Heart left ventricle (tissue), 16 donors: ENCODE results near the gene NNMT. TPM values are rescaled to one million over a fixed set of nuclear protein-coding genes. Genes with fewer than 3 reads are reported as not detected.
A peak's percentile ranks its signal among the peaks of the same experiment; 100 is the strongest.

Experiments used
- ATAC-seq, 4 donors: fragments of 200-7000 bp; cut with Tn5 transposase; one replicate each; pipeline ENCODE4 v1.9.1; 2020 to 2022; ENCODE audit warnings: moderate library complexity in 4 of 4, mild to moderate bottlenecking in 3 of 4, moderate number of reproducible peaks in 1 of 4
- DNase-seq, 5 donors: peaks; one replicate each; pipeline ENCODE4 v3.0.0-alpha.2; 2020
- H3K27ac ChIP-seq, 12 donors: fragments of 200-600 bp; sonication (generic) in 4 of 12; one replicate each; pipeline versions ENCODE4 v1.5.0 to v1.8.0; 2016 to 2022; ENCODE audit warnings: mild to moderate bottlenecking in 2 of 12
- H3K27me3 ChIP-seq, 9 donors: fragments of 200-600 bp; sonication (generic) in 2 of 9; one replicate each; pipeline versions ENCODE4 v1.5.1 to v1.8.0; 2016 to 2022; ENCODE audit warnings: mild to moderate bottlenecking in 3 of 9
- H3K36me3 ChIP-seq, 9 donors: fragments of 200-600 bp; sonication (generic) in 2 of 9; one replicate each; pipeline versions ENCODE4 v1.5.0 to v1.8.0; 2018 to 2022; ENCODE audit warnings: mild to moderate bottlenecking in 2 of 9
- H3K4me1 ChIP-seq, 12 donors: fragments of 200-600 bp; sonication (generic) in 4 of 12; one replicate each; pipeline versions ENCODE4 v1.5.0 to v1.8.0; 2016 to 2022; ENCODE audit warnings: mild to moderate bottlenecking in 3 of 12
- H3K4me3 ChIP-seq, 12 donors: fragments of 200-600 bp; sonication (generic) in 4 of 12; one replicate each; pipeline versions ENCODE4 v1.5.0 to v1.8.0; 2017 to 2022; ENCODE audit warnings: mild to moderate bottlenecking in 9 of 12, moderate library complexity in 4 of 12
- H3K9me3 ChIP-seq, 12 donors: fragments of 200-600 bp; sonication (generic) in 4 of 12; one replicate each; pipeline versions ENCODE4 v1.5.0 to v1.8.0; 2016 to 2022; ENCODE audit warnings: mild to moderate bottlenecking in 1 of 12
- CTCF ChIP-seq, 12 donors: fragments of 200-600 bp; sonication (generic) in 4 of 12; IDR thresholded peaks; one replicate each; pipeline versions ENCODE4 v1.5.0 to v1.8.0; 2018 to 2022; ENCODE audit warnings: antibody characterized with exemption in 12 of 12, mild to moderate bottlenecking in 5 of 12
- POLR2A ChIP-seq, 2 donors: fragments of 450-650 bp; IDR thresholded peaks; one replicate each; pipeline ENCODE4 v1.6.1; 2017; ENCODE audit warnings: antibody characterized with exemption in 2 of 2, mild to moderate bottlenecking in 2 of 2, moderate library complexity in 2 of 2
- WGBS, 4 donors: extraction: QIAGEN DNeasy Blood & Tissue Kit in 2 of 4; methylation state at CpG; one replicate each; pipeline versions ENCODE4 v1.1.5 to v1.1.7; 2013 to 2018; 5-methylcytosine and 5-hydroxymethylcytosine counted together
- intact Hi-C, 10 donors: fragments of 100-400 bp; cut with DNase I; formaldehyde crosslinking; loops; one replicate each; pipeline versions ENCODE4 v1.11.1 to v1.14.2; 2022
- polyA plus RNA-seq, 2 donors: library from polyadenylated mRNA; stranded (reverse); fragments of 200-250 nt; gene quantifications; one replicate each; pipeline ENCODE4 v1.2.3, GENCODE V29; 2013
- total RNA-seq, 9 donors: library from RNA; depleted of rRNA in 2 of 9; stranded (reverse); fragments of >200 nt in 2 of 9; fragmentation: NEBNext Ultra II Directional in 3 of 9; extraction: Animal tissue kit (Norgen Biotek cat#: 25700) in 3 of 9; gene quantifications; one replicate each; pipeline versions ENCODE4 v1.1.0 to v1.2.4, GENCODE V29; 2016 to 2023
- donor health status: ischemic (EF 13 %, LVEDD 7.1; RV severe dilation, severe dysfunction).
- donor health status: healthy with polysubstance abuse.
- donor health status: DM: no; HTN: yes; CAD: no.
- donor health status: DM: no; HTN: no; CAD: no.
- donor health status: ischemic (EF 25% LVEDD 6.9; RV normal size, moderate dysfunction).
- donor health status: ischemic (EF 25% LVEDD 5.7; RV mildly dilated, moderate dysfunction).
- donor health status: healthy.
- donor health status: DM: yes; HTN: yes; CAD: no.
- donor health status: ischemic (EF 35%, LVEDD 5.7; RV mildly dilated, moderate dysfunction).
- donor health status: nonischemic (EF 11% LVEDD 7.7; RV severe dilation, severe dysfunction).
- donor health status: DM: yes; HTN: yes; CAD: no.
- donor health status: PGD.
- donor health status: ischemic (EF 29% LVEDD 5.4; RV normal size, mild dysfunction).
- donor health status: nonischemic (EF 23%, LVEDD 6.1; RV moderate dilation, normal function).

The NNMT gene
- total and polyA plus RNA-seq, 11 donors: 12.4 to 146 (median 27.9) TPM

- intact Hi-C loops: loop anchor here in 1 of 10 donors (5.0 kb wide), 1 partner anchor 487 kb away; no protein-coding TSS in a partner anchor
- no peaks in the 10 kb centered on the region for H3K27me3 ChIP-seq
Observed at GRCh38 chr11:114275280-114275679, 20.9 kb upstream of the NNMT start.

GRCh38 chr11:114276077-114276476, 20.1 kb upstream of the NNMT start:
- TF ChIP-seq POLR2A (IDR thresholded peaks at IDR 0.05) (no peak), CTCF (IDR thresholded peaks at IDR 0.05) (no peak)
- Histone ChIP-seq H3K4me3 (no peak overlapping the region), H3K27ac (no peak overlapping the region), H3K36me3 (no peaks in the 10 kb centered on the region), H3K27me3 (no peaks in the 10 kb centered on the region), H3K9me3 (no peaks in the 10 kb centered on the region), H3K4me1 (peaks cover 0 to 12% (median 8%) of the 10 kb centered on the region in 12 donors)
- intact Hi-C loops: loop anchor here in 1 of 10 donors (5.0 kb wide), 1 partner anchor 486 kb away; no protein-coding TSS in a partner anchor
- DNase-seq (no peak), ATAC-seq (no peak)
- WGBS, 4 donors: 59 to 73% (median 61%) methylated on average over 5 of the region's 5 CpGs

More at GRCh38 chr11:114275280-114275679, 20.9 kb upstream of the NNMT start:
- WGBS, 4 donors: 50 to 69% (median 55%) methylated on average over 3 of the region's 3 CpGs
- no peaks in the 10 kb centered on the region for H3K36me3 ChIP-seq
- H3K4me1 ChIP-seq: peaks cover 0 to 4% (median 1%) of the 10 kb centered on the region in 12 donors
- TF ChIP-seq CTCF (IDR thresholded peaks at IDR 0.05) (no peak), POLR2A (IDR thresholded peaks at IDR 0.05) (no peak)
- H3K4me3 ChIP-seq: no peak overlapping the region
- H3K9me3 ChIP-seq: peaks cover 0 to 3% (median 0%) of the 10 kb centered on the region in 12 donors
- ATAC-seq (peak; percentile 76 to 89 (median 79)), DNase-seq (peak in 3 of 5 donors; percentile 41 to 77 (median 63))
- peak overlapping the region in 5 of 12 donors; percentile 14 to 68 (median 41) for H3K27ac ChIP-seq

- DNase-seq: no peak
- H3K4me3 ChIP-seq: no peak overlapping the region
- no peaks in the 10 kb centered on the region for H3K36me3 ChIP-seq
- ATAC-seq: no peak
- WGBS, 4 donors: 84 to 86% (median 85%) methylated on average over 11 of the region's 11 CpGs
- H3K27ac ChIP-seq: no peak overlapping the region
- no peaks in the 10 kb centered on the region for H3K27me3 ChIP-seq
- peaks cover 0 to 18% (median 10%) of the 10 kb centered on the region in 12 donors for H3K4me1 ChIP-seq
- no peaks in the 10 kb centered on the region for H3K9me3 ChIP-seq
- intact Hi-C loops: loop anchor here in 1 of 10 donors (5.0 kb wide), 1 partner anchor 485 kb away; no protein-coding TSS in a partner anchor
- TF ChIP-seq POLR2A (IDR thresholded peaks at IDR 0.05) (no peak), CTCF (IDR thresholded peaks at IDR 0.05) (no peak)
Observed at GRCh38 chr11:114277637-114278341, 18.4 kb upstream of the NNMT start.

- Histone ChIP-seq H3K4me1 (peaks cover 0 to 18% (median 10%) of the 10 kb centered on the region in 12 donors), H3K27me3 (no peaks in the 10 kb centered on the region), H3K9me3 (no peaks in the 10 kb centered on the region), H3K4me3 (no peak overlapping the region), H3K36me3 (no peaks in the 10 kb centered on the region), H3K27ac (no peak overlapping the region)
- no peak for DNase-seq
- intact Hi-C loops: loop anchor here in 1 of 10 donors (5.0 kb wide), 1 partner anchor 484 kb away; no protein-coding TSS in a partner anchor
- no peak for TF ChIP-seq CTCF (IDR thresholded peaks at IDR 0.05)
- no peak for TF ChIP-seq POLR2A (IDR thresholded peaks at IDR 0.05)
- no peak for ATAC-seq
- 80 to 91% (median 86%) methylated on average over 3 to 4 of the region's 4 CpGs for WGBS, 4 donors
Observed at GRCh38 chr11:114278342-114279065, 17.7 kb upstream of the NNMT start.
